Testis (tissue), 2 donors: ENCODE data around the gene SLC6A14.

ENCODE experiments used
- CTCF ChIP-seq, 3 experiments: fragments of 450-650 bp in 2 of 3; fragments of 200-600 bp in 1 of 3; sonication (generic) in 1 of 3; IDR thresholded peaks; one replicate each; pipeline ENCODE4 v1.5.1; 2016 to 2019; ENCODE audit warnings: antibody characterized with exemption in 3 of 3, mild to moderate bottlenecking in 2 of 3, moderate library complexity in 1 of 3
- POLR2A ChIP-seq: fragments of 450-650 bp; IDR thresholded peaks from one replicate; pipeline ENCODE4 v1.6.1; 2017; ENCODE audit warnings: antibody characterized with exemption, mild to moderate bottlenecking, moderate library complexity

GRCh38 chrX:116462822-116463221, 26.4 kb downstream of the SLC6A14 start, which contains the start of gene CT83:
- no peak for TF ChIP-seq CTCF (IDR thresholded peaks at IDR 0.05)
- TF ChIP-seq POLR2A, result no peak
